NCI-H1105 treated with DMSO at 0.1 percent for 48 hours (cell line): ENCODE measurements around the gene CD164L2.

Experiments used
- DNase-seq: peaks from one replicate; lab custom pipeline; 2025; lab: John Stamatoyannopoulos, UW

CD164L2 gene

GRCh38 chr1:27363766-27364695, 19.1 kb downstream of the CD164L2 start:
- DNase-seq, result no peak

DNA sequence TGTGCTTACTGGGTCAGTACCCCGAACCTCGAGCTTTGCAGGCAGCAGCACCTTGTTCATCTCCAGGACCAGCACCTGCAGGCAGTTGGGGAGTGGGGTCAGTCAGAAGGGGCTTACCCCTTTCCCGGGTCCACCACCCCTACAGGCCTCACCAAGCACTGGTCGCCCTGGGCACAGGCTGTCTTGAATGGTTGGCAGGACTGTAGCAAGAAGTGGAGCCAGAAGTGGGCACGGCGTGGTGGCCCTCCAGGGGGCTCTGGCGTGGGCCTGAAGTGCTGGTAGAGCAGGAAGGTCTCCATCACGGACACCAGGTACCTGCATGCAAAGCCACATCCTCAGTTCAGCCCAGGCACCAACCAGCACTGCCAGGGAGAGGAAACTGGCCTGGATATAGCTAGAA, 21.6 kb downstream of the CD164L2 start:
- no peak for DNase-seq

GRCh38 chr1:27361044-27361402, 22.1 kb downstream of the CD164L2 start:
- no peak for DNase-seq

DNA sequence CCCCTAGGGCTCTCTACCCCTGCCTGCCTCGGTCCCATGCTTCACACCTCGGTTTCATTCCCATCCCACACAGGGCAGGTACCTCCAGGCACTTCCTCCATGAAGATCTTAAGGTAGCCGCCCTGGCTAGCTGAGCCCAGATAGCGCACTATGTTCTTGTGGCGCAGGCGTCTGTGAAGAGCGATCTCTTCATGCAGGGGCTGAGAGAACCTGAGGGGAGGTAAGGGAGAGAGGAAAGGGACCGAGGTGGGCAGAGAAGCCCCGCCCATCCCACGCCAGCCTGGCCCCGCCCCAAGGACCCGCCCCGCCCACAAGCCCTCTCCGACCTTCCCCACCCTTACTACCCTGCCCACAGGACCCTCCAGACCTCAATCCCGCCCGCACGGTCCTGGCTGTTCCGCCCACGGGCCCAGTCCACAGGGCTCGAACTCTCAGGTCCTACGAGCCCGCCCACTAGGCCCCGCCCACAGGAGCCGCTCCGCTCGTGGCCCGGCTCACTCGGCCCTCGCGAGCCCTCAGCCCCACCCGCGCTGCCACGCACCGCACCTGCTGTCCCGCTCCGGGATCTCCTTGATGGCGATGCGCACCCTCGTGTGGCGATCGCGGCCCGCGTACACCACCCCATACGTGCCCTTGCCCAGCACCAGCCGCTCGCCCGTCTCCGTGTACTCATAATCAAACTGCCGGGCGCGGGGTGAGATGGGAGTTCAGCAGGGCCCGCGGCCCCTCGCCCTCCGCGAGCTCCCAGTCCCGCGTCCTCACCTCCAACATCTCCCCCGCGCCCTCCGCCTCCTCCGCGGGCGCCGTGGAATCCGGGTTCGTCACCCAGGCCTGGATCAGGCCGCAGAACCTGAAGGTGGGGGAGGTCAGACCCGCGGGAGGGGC, 22.7 kb downstream of the CD164L2 start:
- no peak for DNase-seq

GRCh38 chr1:27359822-27360158, 23.3 kb downstream of the CD164L2 start:
- DNase-seq, result no peak

DNA sequence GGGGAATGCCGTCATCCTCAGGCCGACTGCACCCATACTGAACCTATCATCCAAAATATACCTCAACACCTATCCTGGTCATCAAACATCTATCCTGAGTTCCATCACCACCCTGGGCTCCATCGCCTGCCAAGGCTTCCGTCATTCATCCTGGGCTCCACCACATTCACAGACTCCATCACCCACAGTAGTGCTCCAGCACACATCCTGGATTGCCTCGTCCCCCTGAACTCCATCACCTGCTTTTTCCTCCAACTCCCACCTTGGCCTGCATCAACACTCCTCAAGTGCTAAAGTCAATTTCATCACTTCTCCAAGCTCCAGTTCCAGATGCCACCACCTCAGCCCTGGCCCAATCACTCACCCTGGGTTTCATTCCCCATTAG, 24.2 kb downstream of the CD164L2 start:
- DNase-seq, result no peak

DNA sequence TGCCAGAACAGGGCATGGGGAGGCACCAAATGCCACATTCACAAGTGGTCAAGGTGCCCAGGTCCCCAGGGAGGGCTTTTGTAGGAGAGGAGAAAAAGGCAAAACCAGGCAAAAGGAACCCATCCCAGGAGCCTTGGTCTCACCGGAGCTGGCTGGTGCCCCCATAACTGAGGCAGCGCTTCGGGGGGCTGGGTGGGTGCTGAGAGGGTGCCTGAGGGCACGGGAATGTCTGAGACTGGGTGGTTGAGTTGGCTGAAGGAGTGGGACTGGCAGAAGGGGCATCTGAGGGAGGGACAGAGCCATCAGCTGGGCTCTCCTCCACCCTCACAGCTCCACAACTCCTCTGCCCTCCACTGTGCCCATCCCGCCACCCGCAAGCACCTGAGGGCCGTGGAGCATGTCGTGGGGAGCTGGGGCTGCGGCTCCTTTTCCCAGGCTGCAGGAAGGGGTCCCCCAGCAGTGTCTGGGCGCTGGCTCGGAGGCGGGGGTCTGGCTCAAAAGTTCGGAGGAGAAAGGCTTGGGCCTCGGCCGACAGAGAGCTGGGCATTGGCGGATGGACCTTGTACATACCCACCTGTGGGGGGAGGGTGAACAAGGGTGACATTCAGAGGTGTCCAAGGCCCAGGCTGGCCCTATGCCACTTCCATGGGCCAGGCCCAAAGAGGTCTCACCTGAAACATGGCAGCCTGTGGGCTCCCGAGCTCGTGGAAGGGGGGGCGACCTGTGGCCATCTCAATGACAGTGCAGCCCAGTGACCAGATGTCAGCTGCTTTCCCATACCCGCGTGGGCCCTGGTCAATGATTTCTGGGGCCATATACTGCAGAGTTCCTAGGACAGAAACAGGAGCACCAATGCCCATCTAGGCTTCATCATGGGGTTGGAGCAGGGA, 24.9 kb downstream of the CD164L2 start:
- no peak for DNase-seq

DNA sequence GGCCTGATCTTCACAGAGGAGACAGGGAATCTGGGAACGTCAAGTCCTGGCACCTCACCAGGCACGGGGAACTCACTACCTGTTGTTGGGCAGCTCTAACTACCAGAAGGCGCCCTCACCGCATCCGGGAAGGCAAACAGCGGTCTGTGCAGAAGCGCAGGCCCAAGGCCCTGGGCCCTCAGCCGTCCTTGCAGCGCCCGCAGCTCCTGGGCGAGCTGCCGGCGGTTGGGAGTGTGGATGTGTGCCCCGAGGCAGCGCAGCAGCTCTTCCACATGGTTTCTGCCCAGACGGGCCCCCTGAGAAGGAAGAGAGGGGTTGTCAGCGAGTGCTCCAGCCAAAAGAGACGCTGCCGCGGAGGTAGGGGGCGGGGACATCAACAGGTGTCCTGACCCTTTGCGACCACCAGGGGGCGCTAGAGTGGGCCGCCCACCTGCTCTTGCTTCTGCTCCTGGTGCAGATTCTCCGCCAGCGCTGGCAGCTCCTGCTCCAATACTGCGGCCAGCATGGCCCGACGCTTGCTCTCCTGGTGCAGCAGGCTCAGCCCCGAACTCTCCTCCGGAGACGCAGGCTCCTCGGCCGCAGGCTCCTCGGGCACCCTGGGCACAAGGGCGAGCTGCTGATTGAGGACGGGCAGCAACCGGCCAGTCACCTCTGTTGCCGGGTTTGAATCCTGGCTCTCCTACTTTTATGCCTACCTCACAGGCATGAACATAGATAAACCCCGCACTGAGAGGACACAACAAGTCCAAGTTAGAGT, 25.7 kb downstream of the CD164L2 start:
- DNase-seq, result peak; percentile 71

DNA sequence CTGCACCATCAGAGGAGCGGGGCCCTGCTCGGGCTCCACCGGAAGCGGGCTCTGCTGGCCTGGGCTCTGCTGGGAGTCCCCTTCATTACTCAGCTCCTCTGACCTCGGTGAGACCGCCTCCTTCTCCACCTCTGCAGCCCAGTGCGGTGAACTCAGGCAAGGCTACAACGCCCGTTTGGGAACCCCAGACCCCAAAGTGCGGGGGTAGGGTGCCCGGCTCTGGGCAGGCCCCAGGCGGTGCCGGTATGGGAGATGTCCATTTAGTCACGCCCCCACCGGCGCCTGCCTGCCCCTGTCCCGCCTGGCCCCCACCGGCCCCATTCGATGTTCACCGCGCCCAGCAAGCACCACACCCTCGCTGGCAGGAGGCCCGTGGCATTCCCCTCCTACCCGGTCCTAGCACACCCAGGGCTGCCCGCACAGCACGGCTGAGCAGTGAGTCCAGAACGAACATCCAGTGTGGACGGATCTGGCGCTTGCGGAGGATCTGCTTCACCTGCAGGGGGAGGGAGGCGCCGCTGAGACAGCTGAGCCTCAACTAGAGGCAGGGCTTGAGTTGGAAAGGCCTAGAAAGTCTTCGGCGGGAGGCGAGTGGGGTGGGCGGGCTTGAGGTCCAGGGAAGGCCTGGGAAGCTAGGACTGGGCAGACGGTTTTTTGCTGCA, 26.4 kb downstream of the CD164L2 start:
- DNase-seq, result no peak

DNA sequence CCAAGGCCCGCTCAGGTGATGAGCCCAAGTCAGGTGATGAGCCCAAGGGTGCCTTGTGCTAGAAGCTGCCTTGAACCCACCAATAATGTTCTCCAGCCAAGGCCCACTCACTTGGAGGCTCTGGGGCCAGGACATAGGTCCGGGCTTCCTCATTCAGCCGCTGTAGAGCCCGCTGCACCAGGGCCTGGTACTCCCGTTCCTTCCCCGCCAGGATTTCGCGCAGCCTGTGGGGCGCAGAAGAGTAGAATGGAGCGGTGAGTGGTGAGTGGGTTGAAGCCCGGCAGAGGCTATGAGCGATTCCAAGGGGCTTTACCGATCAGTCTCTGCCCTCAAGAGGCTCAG, 26.9 kb downstream of the CD164L2 start:
- no peak for DNase-seq

- DNase-seq, result no peak
Observed at GRCh38 chr1:27355683-27356082, 27.4 kb downstream of the CD164L2 start.

GRCh38 chr1:27353629-27354028, 29.5 kb downstream of the CD164L2 start:
- DNase-seq, result no peak

GRCh38 chr1:27353166-27353565, 30.0 kb downstream of the CD164L2 start:
- DNase-seq, result no peak

- no peak for DNase-seq
Observed at GRCh38 chr1:27351541-27352107, 31.5 kb downstream of the CD164L2 start.

DNA sequence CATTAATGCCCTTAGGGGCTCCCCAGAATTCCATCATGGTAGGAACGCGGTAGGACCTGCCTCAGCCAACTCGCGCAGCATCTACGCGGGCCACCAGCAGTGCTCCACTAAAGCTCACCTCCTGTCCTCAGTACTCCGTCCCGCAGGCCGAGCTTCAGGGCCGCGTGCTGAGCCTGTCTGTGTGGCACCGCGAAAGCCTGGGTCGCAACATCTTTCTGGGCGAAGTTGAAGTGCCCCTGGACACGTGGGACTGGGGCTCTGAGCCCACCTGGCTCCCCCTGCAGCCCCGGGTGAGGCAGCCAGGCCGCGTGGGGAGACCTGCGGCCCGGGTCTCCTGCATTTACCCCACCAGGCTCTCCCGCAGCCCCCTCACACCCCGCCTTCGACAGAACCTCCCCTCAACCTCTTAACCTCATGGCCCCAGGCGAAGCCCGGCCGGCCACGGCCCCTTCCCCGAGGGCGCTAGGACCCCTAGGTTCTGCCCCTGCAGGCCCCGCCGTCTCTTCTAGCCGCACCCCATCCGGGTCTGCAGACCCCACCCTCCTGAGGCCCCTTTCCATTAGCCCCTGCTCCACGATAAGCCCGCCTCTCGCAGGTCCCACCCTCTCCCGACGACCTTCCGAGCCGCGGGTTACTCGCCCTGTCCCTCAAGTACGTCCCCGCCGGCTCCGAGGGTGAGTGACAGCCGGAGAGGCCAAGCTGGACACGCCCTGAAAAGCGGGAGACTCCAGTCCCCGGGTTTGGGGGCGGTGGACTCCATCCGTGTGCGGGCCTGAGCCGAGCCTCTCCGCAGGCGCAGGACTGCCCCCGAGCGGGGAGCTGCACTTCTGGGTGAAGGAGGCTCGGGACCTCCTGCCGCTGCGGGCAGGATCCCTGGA, 32.2 kb downstream of the CD164L2 start:
- DNase-seq, result no peak

DNA sequence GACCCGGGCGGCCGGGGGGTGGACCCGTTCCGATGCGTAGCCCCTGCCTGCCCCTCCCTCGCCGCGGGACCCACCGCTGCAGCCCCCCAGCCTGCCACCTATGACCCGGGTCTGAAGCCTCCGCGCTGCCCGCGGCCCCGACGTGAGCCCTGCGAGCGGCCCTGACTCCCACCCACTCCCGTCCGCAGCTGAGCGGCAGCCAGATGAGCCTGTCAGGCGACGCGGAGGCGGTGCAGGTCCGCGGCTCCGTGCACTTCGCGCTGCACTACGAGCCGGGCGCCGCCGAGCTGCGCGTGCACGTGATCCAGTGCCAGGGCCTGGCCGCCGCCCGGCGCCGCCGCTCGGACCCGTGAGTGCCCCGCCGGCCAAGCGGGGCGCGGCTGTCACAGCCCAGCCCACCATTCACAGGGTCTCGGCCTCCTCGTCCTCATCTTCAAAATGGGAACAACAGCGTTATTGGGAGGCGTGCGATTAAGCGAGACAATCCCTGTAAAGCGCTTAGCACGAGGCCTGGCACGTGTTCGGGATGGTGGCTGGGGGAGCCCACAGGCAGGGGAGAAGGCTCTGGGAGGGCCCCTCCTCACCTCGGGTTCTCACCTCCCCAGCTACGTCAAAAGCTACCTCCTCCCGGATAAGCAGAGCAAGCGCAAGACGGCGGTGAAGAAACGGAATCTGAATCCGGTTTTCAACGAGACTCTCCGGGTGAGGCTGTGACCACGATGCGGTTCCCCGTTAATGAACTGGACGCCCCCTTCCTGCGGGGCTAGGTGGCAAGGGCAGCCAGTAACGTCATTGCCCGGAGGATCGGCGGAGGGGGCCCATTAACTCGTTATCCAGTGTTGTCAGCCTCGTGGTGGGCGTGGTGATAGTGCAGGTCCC, 33.1 kb downstream of the CD164L2 start:
- peak; percentile 81 for DNase-seq

DNA sequence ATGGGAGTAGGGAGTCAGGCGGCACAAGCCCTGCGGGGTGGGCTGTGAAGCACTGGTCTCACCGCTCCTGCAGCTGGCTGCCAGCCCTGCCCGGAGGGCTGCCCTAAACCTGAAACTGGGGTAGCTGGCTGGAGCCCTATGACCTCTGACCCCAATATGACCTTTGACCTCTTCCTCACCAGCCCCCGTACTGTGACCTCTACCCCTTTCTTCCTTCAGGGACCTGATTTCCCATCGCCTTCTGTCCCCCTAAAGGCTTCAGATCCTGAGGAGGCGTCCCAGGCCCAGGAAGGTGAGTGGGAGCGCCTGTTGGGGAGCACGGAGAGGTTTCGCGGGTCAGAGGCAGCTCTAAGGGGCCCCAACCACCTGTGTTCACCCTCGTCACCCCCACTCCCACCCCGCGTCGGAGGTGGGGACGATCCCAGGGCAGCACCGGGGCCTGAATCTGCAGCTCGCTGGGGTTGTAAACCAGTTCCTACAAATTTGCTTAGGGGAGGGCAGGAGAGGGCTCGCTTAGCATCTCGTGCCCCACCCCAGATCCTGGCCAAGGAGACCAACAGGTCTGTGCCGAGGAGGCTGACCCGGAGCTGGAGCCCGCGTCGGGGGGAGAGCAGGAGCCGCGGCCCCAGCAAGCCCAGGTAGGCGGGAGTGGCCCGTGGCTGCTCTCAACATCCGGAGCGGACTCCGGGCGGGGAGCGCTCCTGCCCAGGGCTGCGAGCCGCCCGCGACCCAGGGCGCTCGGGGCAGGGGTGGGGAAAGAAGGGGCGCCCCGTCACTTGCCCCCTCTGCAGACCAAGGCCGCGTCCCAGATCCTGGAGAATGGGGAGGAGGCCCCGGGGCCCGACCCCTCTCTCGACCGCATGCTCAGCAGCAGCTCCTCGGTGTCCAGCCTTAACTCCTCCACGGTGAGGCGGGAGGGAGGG, 34.0 kb downstream of the CD164L2 start:
- DNase-seq, result peak; percentile 84
